GM21423 (cell line): ENCODE measurements around the gene ZNF48.

Source experiments
- ATAC-seq: cut with Tn5 transposase; IDR thresholded peaks from one replicate; pipeline ENCODE4 v1.9.1; 2021; ENCODE audit warnings: mild to moderate bottlenecking, moderate library complexity; ENCODE audit not compliant: unreplicated experiment

Gene ZNF48

GRCh38 chr16:30395155-30395991, at the start of gene ZNF48:
Gene ZNF48 (plus strand): TSS chr16:30395420. CDS start chr16:30395795, 375 bp downstream.
- ATAC-seq, result peak; percentile 57

GRCh38 chr16:30346286-30346685, 48.9 kb upstream of the ZNF48 start:
- no peak for ATAC-seq

- no peak for ATAC-seq
These were observed 47.1 kb upstream of the ZNF48 start for GRCh38 chr16:30348113-30348512.

- ATAC-seq, result no peak
These were observed 46.3 kb upstream of the ZNF48 start for GRCh38 chr16:30348929-30349328.

- ATAC-seq, result peak; percentile 43
These were observed 45.5 kb upstream of the ZNF48 start for GRCh38 chr16:30349675-30350074.

GRCh38 chr16:30350134-30350871, 44.9 kb upstream of the ZNF48 start:
- ATAC-seq, result peak; percentile 44

GRCh38 chr16:30351001-30351441, 44.2 kb upstream of the ZNF48 start:
- ATAC-seq, result no peak

GRCh38 chr16:30351586-30352419, 43.4 kb upstream of the ZNF48 start:
- ATAC-seq, result no peak

- no peak for ATAC-seq
These were observed 42.5 kb upstream of the ZNF48 start for GRCh38 chr16:30352488-30353401.

GRCh38 chr16:30353438-30354129, 41.6 kb upstream of the ZNF48 start:
- no peak for ATAC-seq

- ATAC-seq, result no peak
These were observed 40.6 kb upstream of the ZNF48 start for GRCh38 chr16:30354423-30355143.

GRCh38 chr16:30355144-30355953, 39.9 kb upstream of the ZNF48 start, which contains the start of gene CD2BP2:
Gene CD2BP2 (minus strand): TSS chr16:30355308. CDS start chr16:30354681, 627 bp downstream.
- peak; percentile 42 for ATAC-seq

- no peak for ATAC-seq
These were observed 39.3 kb upstream of the ZNF48 start for GRCh38 chr16:30355954-30356308.

GRCh38 chr16:30356401-30357084, 38.7 kb upstream of the ZNF48 start:
- no peak for ATAC-seq

- ATAC-seq, result no peak
These were observed 38.0 kb upstream of the ZNF48 start for GRCh38 chr16:30357085-30357714.

GRCh38 chr16:30357715-30358576, 37.3 kb upstream of the ZNF48 start:
- ATAC-seq, result no peak
